Lower leg skin (tissue), 4 donors: Measurements from ENCODE around the gene COL4A2. TPM values are rescaled to one million over a fixed set of nuclear protein-coding genes. Genes with fewer than 3 reads are reported as not detected.
A peak's percentile ranks its signal among the peaks of the same experiment; 100 is the strongest.

Experiments
- DNase-seq, 2 donors: peaks; one replicate each; pipeline ENCODE4 v3.0.0-alpha.2; 2019; ENCODE audit warnings: low spot score in 2 of 2
- H3K4me3 ChIP-seq: fragments of 200-600 bp; sonication (generic); 2 replicates; pipeline ENCODE4 v1.5.1; 2017; ENCODE audit warnings: mild to moderate bottlenecking, low read depth; ENCODE audit not compliant: poor library complexity, severe bottlenecking
- CTCF ChIP-seq, 3 donors: fragments of 450-650 bp; IDR thresholded peaks; one replicate each; pipeline ENCODE4 v1.5.1; 2016; ENCODE audit warnings: antibody characterized with exemption in 3 of 3, mild to moderate bottlenecking in 3 of 3, moderate library complexity in 2 of 3
- POLR2A ChIP-seq, 2 donors: fragments of 450-650 bp; IDR thresholded peaks; one replicate each; pipeline ENCODE4 v1.6.1; 2016 to 2017; ENCODE audit warnings: antibody characterized with exemption in 2 of 2, mild to moderate bottlenecking in 1 of 2, moderate library complexity in 1 of 2
- WGBS, 2 donors: methylation state at CpG; one replicate each; pipeline ENCODE4 v1.1.5; 2018; 5-methylcytosine and 5-hydroxymethylcytosine counted together
- intact Hi-C: fragments of 100-400 bp; cut with DNase I; formaldehyde crosslinking; loops from one replicate; pipeline ENCODE4 v1.15.0; 2023; ENCODE audit warnings: low total_unique reads
- total RNA-seq, 4 donors: library from RNA; depleted of rRNA; stranded (reverse); fragments of >200 nt; gene quantifications; one replicate each; pipeline ENCODE4 v1.1.0, GENCODE V29; 2016

COL4A2 gene
- total RNA-seq, 4 donors from 2014 or later = 40.8 to 119 (median 58.9) TPM

DNA sequence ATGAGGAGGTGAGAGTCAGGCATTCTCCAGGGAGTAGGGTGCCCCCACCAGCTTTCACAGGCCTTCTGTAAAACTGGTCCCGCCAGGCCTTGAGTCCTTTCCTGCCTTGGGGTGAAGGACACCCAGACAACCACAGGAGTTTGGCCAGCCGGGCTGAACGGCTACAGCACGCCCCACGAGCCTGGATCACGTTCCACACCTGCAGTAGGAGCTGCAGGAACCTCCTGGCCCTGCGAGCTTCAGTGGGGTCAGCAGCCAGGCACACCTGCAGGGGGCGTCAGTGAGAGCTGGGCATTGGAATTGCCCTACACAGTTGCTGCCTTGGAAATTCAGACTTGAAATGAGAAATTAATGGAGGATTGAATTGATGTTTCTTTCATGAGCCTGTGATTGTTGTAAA, 45.7 kb downstream of the COL4A2 start:
- DNase-seq = peak in 1 of 2 donors; percentile 75
- 82 to 91% methylated on average over 5 to 6 of the region's 8 CpGs for WGBS, 2 donors
- TF ChIP-seq CTCF (IDR thresholded peaks at IDR 0.05) (no peak), POLR2A (IDR thresholded peaks at IDR 0.05) (no peak)
- intact Hi-C loops = no loop called here
- no peak overlapping the region for H3K4me3 ChIP-seq

DNA sequence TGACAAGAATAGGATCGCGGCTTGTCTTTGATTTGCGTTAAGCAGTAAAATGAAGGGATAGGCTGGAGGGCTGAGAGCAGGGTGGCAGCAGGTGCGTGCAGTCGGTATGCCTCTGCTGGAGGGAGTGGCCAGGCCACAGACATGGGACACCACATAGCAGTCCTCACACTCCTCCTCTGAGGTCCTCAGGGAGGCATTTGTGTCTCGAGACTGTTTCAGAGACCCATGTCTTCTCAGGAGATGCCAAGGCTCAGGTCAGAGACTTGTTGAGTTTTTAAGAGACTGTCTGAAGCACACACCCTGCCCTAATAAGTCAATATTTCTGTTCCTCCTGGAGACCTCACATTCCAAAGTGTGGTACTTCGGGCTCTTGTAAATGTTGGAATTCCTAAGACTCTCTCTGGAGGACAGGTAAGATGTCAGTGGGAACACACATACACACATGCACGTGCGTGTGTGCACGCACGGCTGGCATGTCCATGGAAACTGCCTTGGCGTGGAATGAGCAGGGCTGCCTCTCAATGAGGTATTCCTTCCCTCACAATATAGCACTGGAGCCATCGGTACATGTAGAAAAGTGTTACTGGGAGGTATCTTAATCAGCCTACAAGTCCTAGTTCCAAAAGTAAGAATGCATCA, 46.4 kb downstream of the COL4A2 start:
- 89 to 94% methylated on average over 13 of the region's 13 CpGs for WGBS, 2 donors
- no peak for TF ChIP-seq POLR2A (IDR thresholded peaks at IDR 0.05)
- no peak for TF ChIP-seq CTCF (IDR thresholded peaks at IDR 0.05)
- intact Hi-C loops = no loop called here
- no peak for DNase-seq
- H3K4me3 ChIP-seq = no peak overlapping the region

- DNase-seq = no peak
- WGBS, 2 donors = 72 to 76% methylated on average over 6 of the region's 6 CpGs
- TF ChIP-seq CTCF (IDR thresholded peaks at IDR 0.05) = no peak
- no peak for TF ChIP-seq POLR2A (IDR thresholded peaks at IDR 0.05)
- intact Hi-C loops = no loop called here
- H3K4me3 ChIP-seq = no peak overlapping the region
Measured at GRCh38 chr13:110354123-110354627, 47.1 kb downstream of the COL4A2 start.

DNA sequence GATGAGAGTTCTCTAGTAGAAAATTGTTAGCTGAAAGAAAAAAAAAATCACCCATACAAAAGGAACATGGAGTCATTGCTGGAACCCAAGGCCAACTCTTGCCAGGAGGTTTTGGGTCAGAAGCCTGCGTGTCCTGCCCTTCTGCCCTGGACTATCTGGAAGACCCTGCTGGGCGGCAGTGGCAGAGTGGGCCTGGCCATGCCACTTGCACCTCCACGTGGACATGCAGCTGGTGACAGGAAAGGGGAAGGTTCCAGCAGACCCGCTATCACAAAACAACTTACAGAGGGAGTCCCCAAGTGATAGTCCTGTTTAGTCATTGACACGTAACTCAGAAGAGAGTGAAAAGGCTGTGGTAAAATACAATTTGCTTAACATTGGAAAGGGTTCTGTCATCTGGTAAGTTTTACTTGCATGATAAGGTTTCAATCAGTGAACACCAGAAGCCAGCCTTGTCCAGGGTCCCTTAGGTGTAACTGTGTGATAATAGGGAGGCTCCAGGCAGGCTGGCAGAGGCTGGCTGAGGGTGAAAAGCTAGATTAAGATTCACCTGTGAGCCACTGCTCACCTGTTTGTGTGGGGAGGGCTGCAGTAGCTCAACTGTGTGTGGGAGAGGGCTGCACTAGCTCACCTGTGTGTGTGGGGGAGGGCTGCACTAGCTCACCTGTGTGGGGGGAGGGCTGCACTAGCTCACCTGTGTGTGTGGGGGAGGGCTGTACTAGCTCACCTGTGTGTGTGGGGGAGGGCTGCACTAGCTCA, 47.8 kb downstream of the COL4A2 start:
- intact Hi-C loops = no loop called here
- TF ChIP-seq POLR2A (IDR thresholded peaks at IDR 0.05) (no peak), CTCF (IDR thresholded peaks at IDR 0.05) (no peak)
- WGBS, 2 donors = 86 to 88% methylated on average over 5 of the region's 5 CpGs
- H3K4me3 ChIP-seq = no peak overlapping the region
- peak in 1 of 2 donors; percentile 18 for DNase-seq

DNA sequence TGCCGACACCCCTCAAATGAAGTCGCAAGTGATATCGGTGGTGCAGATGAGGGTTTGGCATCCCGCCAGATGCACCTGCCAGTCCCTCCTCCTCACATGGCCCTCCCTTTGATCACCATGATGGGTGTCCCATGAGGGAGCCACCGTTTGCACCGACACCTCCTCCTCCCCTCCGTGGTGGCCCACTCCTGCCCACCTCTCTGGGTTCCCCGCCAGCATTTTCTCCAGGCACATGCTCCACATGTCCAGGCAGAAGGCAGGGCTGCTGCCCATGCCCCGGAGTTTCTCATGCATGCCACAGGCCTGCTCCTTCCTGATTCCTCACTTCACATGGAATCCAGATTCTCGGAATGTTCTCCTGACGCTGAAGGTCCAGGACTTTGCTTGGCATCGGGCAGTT, 49.3 kb downstream of the COL4A2 start:
- peak in 1 of 2 donors; percentile 80 for DNase-seq

More for the DNA sequence above, 49.3 kb downstream of the COL4A2 start:
- no peak overlapping the region for H3K4me3 ChIP-seq
- TF ChIP-seq CTCF (IDR thresholded peaks at IDR 0.05) (no peak), POLR2A (IDR thresholded peaks at IDR 0.05) (no peak)
- 62 to 74% methylated on average over 12 of the region's 12 CpGs for WGBS, 2 donors
- intact Hi-C loops = no loop called here
